Left colon (tissue), 2 donors: ENCODE results near the gene HBA2. TPM values are rescaled to one million over a fixed set of nuclear protein-coding genes. Genes with fewer than 3 reads are reported as not detected.
"Not testable (repeated sequence)": the region's sequence is repeated elsewhere in the genome, so short reads cannot be mapped to it uniquely, and the experiment has no call there.

Source experiments
- ATAC-seq: fragments of 200-7000 bp; cut with Tn5 transposase; one replicate; pipeline ENCODE4 v1.9.1; 2020; ENCODE audit warnings: mild to moderate bottlenecking, moderate library complexity
- DNase-seq, 2 donors: peaks; one replicate each; pipeline ENCODE4 v3.0.0-alpha.2; 2020
- intact Hi-C, 2 donors: fragments of 100-400 bp; cut with DNase I in 1 of 2; cut with micrococcal nuclease in 1 of 2; formaldehyde crosslinking; loops; one replicate each; pipeline versions ENCODE4 v1.11.2 to v1.14.0; 2022; cut with DNase I, micrococcal nuclease
- total RNA-seq, 2 donors: library from RNA; stranded (reverse); fragmentation: NEBNext Ultra II Directional; extraction: Animal tissue kit (Norgen Biotek cat#: 25700); gene quantifications; one replicate each; pipeline ENCODE4 v1.2.1, GENCODE V29; 2021
- donor health status: DM: no; HTN: no; CAD: no.
- donor health status: DM: yes; HTN: yes; CAD: no.

Gene HBA2
- total RNA-seq, 2 donors from 2014 or later = 4.9 to 14.0 TPM

GRCh38 chr16:185213-185612 is 12.5 kb downstream of the HBA2 start:
- ATAC-seq = no peak
- intact Hi-C loops = no loop called here
- DNase-seq = no peak

- no peak for ATAC-seq
- no peak for DNase-seq
- intact Hi-C loops = no loop called here
Measured at GRCh38 chr16:185691-186090, 13.0 kb downstream of the HBA2 start.

GRCh38 chr16:187330-187729 is 14.7 kb downstream of the HBA2 start:
- intact Hi-C loops = no loop called here
- no peak for ATAC-seq
- DNase-seq = no peak

DNA sequence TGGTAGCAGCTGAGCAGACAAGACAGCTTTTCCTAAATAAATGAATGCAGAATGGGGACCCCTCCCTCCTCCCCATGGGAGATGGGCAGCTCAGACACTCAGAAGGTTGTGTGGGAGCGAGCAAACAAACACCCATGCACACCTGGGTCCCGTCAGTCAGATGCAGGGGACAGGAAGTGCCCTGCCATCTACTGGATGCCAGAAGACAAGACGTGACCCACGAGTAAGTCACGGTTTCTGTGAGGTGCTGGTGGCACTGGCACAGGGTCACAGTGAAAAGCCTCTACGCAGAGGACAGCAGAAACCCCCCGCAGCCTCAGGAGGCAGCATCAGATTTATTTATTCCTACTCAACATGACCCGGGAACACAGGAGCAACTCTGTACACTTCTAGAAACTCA is 16.0 kb downstream of the HBA2 start:
- peak; percentile 43 for ATAC-seq
- DNase-seq = no peak
- intact Hi-C loops = no loop called here

DNA sequence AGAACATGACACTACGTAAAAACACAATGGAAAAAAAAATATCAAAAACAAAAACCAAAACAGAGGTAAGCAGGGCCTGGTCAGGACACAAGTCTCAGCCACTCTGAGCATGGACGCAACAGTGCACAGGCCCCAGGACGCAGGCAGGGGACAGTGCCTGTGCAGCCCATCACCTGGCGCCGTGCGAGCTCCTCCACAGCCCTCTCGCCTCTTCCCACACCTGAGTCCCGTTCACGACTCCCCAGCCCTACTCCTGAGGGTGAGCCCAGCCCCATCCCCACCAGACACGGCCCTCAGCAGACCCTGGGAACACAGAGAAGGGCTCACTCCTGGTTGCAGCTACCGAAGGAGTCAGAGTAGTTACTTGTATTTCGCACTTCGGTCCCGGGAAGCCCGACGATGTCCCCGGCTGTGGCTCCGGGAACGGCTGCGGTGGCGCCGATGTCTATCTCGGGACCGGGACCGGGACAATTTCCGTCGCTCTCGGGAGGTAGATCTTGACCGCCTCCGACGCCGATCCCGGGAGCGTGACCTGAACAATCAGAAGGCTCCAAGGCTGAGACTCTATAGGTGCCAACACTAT is 17.0 kb downstream of the HBA2 start:
- intact Hi-C loops = no loop called here
- DNase-seq (no peak), ATAC-seq (no peak)

DNA sequence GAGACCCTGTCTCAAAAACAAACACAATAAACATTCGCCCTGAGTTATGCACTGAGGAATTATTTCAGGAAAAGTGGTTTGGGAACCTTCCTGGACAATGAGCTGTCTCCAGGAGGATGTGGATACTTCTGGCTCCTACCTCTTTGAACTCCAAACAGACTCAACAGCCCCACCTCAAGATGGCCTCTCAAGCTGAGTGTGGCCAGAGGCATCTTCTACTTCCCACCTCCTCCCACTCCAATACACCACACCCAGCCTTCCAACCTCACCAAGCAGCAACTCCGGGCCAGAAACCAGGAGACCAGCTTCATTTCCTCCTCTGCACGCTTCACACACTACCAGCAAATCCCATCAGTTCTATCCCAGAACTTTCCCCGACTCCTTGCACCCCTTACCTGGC is 19.2 kb downstream of the HBA2 start:
- DNase-seq = no peak
- intact Hi-C loops = no loop called here
- peak; percentile 21 for ATAC-seq

DNA sequence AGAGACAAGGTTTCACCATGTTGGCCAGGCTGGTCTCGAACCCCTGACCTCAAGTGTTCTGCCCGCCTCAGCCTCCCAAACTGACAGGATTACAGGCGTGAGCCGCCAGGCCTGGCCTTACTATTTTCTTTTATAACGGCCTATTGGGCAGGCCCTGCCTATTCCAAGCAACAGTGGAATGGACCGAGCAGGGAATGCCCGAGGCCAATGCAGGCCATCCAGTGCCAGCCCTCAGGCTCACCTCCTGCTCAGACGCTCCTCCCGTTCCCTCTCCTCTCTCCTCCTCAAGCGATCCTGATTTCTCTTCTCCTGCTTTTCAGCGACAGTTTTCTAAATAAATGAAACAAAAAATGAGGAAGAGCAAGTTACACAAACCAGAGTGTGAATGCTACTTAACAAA is 20.0 kb downstream of the HBA2 start:
- DNase-seq (no peak), ATAC-seq (no peak)
- intact Hi-C loops = no loop called here

DNA sequence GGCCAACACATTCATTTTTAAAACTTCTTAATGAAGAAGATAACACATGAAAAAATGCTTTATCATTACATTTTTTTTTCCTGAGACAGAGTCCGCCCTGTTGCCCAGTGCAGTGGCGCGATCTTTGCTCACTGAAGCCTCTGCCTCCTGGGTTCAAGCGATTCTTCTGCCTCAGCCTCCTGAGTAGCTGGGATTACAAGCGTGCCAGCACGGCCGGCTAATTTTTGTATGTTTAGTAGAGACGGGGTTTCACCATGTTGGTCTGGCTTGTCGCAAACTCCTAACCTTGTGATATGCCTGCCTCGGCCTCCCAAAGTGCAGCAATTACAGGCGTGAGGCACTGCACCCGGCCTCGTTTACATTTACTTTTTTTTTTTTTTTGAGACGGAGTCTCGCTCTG is 20.8 kb downstream of the HBA2 start:
- DNase-seq (no peak), ATAC-seq (no peak)
- intact Hi-C loops = no loop called here

GRCh38 chr16:194516-194915 is 21.8 kb downstream of the HBA2 start:
- intact Hi-C loops = no loop called here
- no peak for DNase-seq
- ATAC-seq = no peak

- intact Hi-C loops = no loop called here
- ATAC-seq (no peak), DNase-seq (no peak)
Measured at GRCh38 chr16:200388-200787, 27.7 kb downstream of the HBA2 start.

DNA sequence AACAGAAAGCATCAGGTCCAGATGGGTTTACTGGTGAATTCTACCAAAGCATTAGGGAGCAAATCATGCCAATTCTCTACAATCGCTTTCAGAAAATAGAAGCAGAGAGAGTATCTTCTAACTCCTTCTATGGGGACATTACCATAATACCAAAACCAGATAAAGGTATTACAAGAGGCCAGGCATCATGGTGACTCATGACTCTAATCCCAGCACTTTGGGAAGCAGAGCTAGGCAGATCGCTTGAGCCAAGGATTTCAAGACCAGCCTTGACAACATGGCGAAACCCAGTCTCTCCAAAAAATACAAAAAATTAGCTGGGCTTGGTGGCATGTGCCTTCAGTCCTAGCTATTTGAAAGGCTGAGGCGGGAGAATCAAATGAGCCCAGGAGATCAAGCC is 30.6 kb downstream of the HBA2 start:
- no peak for DNase-seq
- intact Hi-C loops = no loop called here
- no peak for ATAC-seq

DNA sequence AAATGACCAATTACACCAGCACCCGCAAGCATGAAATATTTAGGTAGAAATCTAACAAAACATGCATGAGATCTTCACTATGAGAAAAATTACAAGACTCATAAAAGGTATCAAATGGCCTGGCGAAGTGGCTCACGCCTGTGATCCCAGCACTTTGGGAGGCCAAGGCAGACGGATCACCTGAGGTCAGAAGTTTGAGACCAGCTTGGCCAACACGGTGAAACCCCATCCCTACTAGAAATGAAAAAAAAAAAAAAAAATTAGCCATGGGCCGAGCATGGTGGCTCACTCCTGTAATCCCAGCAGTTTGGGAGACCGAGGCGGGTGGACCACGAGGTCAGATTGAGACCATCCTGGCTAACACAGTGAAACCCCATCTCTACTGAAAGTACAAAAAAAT is 31.4 kb downstream of the HBA2 start:
- DNase-seq, ATAC-seq, intact Hi-C loops: not testable (repeated sequence)

GRCh38 chr16:209359-209758 is 36.7 kb downstream of the HBA2 start:
- ATAC-seq, intact Hi-C loops, DNase-seq: not testable (repeated sequence)

DNA sequence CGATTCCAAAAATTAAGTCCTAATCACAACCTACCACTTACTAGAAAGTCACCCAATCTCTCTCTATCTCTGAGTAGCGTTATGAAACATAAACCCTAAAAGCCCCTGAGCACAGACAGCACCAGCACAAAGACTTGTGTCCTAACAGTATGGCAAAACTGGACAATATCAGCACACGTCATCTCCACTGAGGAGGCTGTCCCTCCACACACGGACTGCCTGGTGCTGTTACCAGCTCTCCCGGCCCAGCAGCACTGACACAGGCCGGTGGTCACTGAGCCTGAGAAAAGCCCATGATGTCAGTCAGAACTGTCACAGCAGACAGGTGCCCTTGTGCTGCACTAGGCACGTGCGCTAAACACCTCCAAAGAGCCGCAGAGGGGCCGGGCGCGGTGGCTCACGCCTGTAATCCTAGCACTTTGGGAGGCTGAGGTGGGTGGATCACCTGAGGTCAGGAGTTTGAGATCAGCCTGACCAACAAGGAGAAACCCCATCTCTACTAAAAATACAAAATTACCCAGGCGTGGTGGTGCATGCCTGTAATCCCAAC is 39.0 kb downstream of the HBA2 start:
- intact Hi-C loops, DNase-seq, ATAC-seq: not testable (repeated sequence)

- intact Hi-C loops = no loop called here
- ATAC-seq (no peak), DNase-seq (no peak)
Measured at GRCh38 chr16:212999-213398, 40.3 kb downstream of the HBA2 start.

- DNase-seq = no peak
- intact Hi-C loops = no loop called here
- no peak for ATAC-seq
Measured at GRCh38 chr16:220021-220420, 47.3 kb downstream of the HBA2 start.

Other genes starting within 250 kb of the HBA2 start
- gene POLR3K, start 119.3 kb upstream of the HBA2 start, total RNA-seq = 10 to 100 TPM; 10.9 to 18.3 TPM
- 10 to 100 TPM; 20.7 to 24.7 TPM for gene SNRNP25, start 119.0 kb upstream of the HBA2 start, total RNA-seq
- 10 to 100 TPM; 35.5 to 36.7 TPM for gene RHBDF1, start 100.2 kb upstream of the HBA2 start, total RNA-seq
- gene MPG, start 94.7 kb upstream of the HBA2 start, total RNA-seq = 10 to 100 TPM; 31.5 to 36.4 TPM
- gene NPRL3, start 34.2 kb upstream of the HBA2 start, total RNA-seq = 10 to 100 TPM; 14.4 to 14.9 TPM
- gene HBZ, start 20.2 kb upstream of the HBA2 start, total RNA-seq = not detected
- gene HBM, start 6.9 kb upstream of the HBA2 start, total RNA-seq = not detected
- gene HBA1, start 3.8 kb downstream of the HBA2 start, total RNA-seq = 10 to 100 TPM in 1 of 2 donors, 1 to 10 TPM in 1; 2.4 to 20.8 TPM
- gene HBQ1, start 7.6 kb downstream of the HBA2 start, total RNA-seq = not detected
- gene LUC7L, start 56.6 kb downstream of the HBA2 start, total RNA-seq = 10 to 100 TPM; 46.5 to 48.9 TPM
- 100 to 1,000 TPM; 100 to 135 TPM for gene FAM234A, start 61.9 kb downstream of the HBA2 start, total RNA-seq
- 1 to 10 TPM; 2.6 to 7.6 TPM for gene RGS11, start 103.1 kb downstream of the HBA2 start, total RNA-seq
- 1 to 10 TPM; 2.4 to 6.5 TPM for gene ARHGDIG, start 107.7 kb downstream of the HBA2 start, total RNA-seq
- gene PDIA2, start 110.3 kb downstream of the HBA2 start, total RNA-seq = 1 to 10 TPM in 1 of 2 donors, under 1 TPM in 1; 0.67 to 2.1 TPM
- gene AXIN1, start 179.8 kb downstream of the HBA2 start, total RNA-seq = 10 to 100 TPM; 32.8 to 38.4 TPM
- 10 to 100 TPM; 47.7 to 48.2 TPM for gene MRPL28, start 197.7 kb downstream of the HBA2 start, total RNA-seq
- 100 to 1,000 TPM; 116 to 130 TPM for gene PGAP6, start 209.1 kb downstream of the HBA2 start, total RNA-seq
- 10 to 100 TPM; 38.4 to 39.1 TPM for gene NME4, start 224.3 kb downstream of the HBA2 start, total RNA-seq
- 10 to 100 TPM; 60.6 to 61.8 TPM for gene DECR2, start 229.0 kb downstream of the HBA2 start, total RNA-seq